K562 (cell line): ENCODE results near the gene RALGPS1. TPM values are rescaled to one million over a fixed set of nuclear protein-coding genes. Genes with fewer than 3 reads are reported as not detected.

ENCODE experiments used
- CCNT2 ChIP-seq: IDR thresholded peaks from 2 replicates; pipeline ENCODE4 v1.6.1; 2011; ENCODE audit warnings: borderline replicate concordance, low read depth, mild to moderate bottlenecking, moderate library complexity, mixed read lengths, low read length; ENCODE audit not compliant: insufficient read length; ENCODE audit errors: extremely low read depth
- CTCFL ChIP-seq: IDR thresholded peaks from 2 replicates; pipeline ENCODE4 v1.6.1; 2011; ENCODE audit warnings: borderline replicate concordance, low read depth, mild to moderate bottlenecking, moderate library complexity, low read length; ENCODE audit not compliant: insufficient read depth, poor library complexity, severe bottlenecking
- HSF4 ChIP-seq: fragments of 250-450 bp; sonication (Bioruptor Pico); IDR thresholded peaks from 2 replicates; pipeline ENCODE4 v2.1.2; 2022; ENCODE audit warnings: mild to moderate bottlenecking, moderate library complexity, borderline replicate concordance
- MEIS2 ChIP-seq: fragments of 450-650 bp; IDR thresholded peaks from 2 replicates; pipeline ENCODE4 v1.6.1; 2014; ENCODE audit warnings: mild to moderate bottlenecking; ENCODE audit not compliant: partially characterized antibody
- MYC ChIP-seq, 2 experiments: fragments of 250-450 bp in 1 of 2; sonication (Bioruptor Pico) in 1 of 2; IDR thresholded peaks; 2 replicates each; pipeline versions ENCODE4 v1.5.1 to v1.6.1; 2012 to 2021; ENCODE audit warnings: low read depth in 2 of 2, borderline replicate concordance in 1 of 2, improper control_type of control experiment in 1 of 2, low read length in 1 of 2, mild to moderate bottlenecking in 1 of 2, moderate library complexity in 1 of 2
- NFE2 ChIP-seq: IDR thresholded peaks from 2 replicates; pipeline ENCODE4 v1.6.1; 2014; ENCODE audit warnings: antibody characterized with exemption, low read depth
- NR2C1 ChIP-seq, 2 experiments: fragments of 450-650 bp; IDR thresholded peaks; 2 replicates each; pipeline ENCODE4 v1.6.1; 2017; ENCODE audit warnings: mild to moderate bottlenecking in 2 of 2, antibody characterized with exemption in 1 of 2, inconsistent platforms in 1 of 2, missing compliant biosample characterization in 1 of 2, missing genetic modification characterization in 1 of 2
- OTX1 ChIP-seq: fragments of 450-650 bp; formaldehyde crosslinking; IDR thresholded peaks from 2 replicates; pipeline ENCODE4 v1.4.0; 2022; ENCODE audit warnings: mild to moderate bottlenecking
- SMAD1 ChIP-seq: fragments of 150-350 bp; IDR thresholded peaks from 2 replicates; pipeline ENCODE4 v1.6.1; 2014; ENCODE audit warnings: low read length, low read depth; ENCODE audit not compliant: partially characterized antibody
- SUPT5H ChIP-seq: fragments of 450-650 bp; IDR thresholded peaks from 2 replicates; pipeline ENCODE4 v1.6.1; 2016
- TGIF2 ChIP-seq: sonication (generic); formaldehyde crosslinking; IDR thresholded peaks from 2 replicates; pipeline ENCODE4 v1.8.1; 2022; ENCODE audit warnings: mild to moderate bottlenecking, missing genetic modification reagents, moderate library complexity
- USF2 ChIP-seq: sonication (generic); formaldehyde crosslinking; IDR thresholded peaks from 2 replicates; pipeline ENCODE4 v1.5.0; 2020; ENCODE audit warnings: missing genetic modification reagents
- XRCC4 ChIP-seq: IDR thresholded peaks from one replicate; pipeline ENCODE4 v1.6.1; 2011; ENCODE audit not compliant: insufficient read depth, insufficient read length; ENCODE audit errors: extremely low read depth
- ZBTB7A ChIP-seq: IDR thresholded peaks from 2 replicates; pipeline ENCODE4 v1.6.1; 2011; ENCODE audit warnings: low read depth, mild to moderate bottlenecking, low read length, moderate library complexity, borderline replicate concordance; ENCODE audit not compliant: control insufficient read depth
- ZNF12 ChIP-seq: sonication (generic); formaldehyde crosslinking; IDR thresholded peaks from 2 replicates; pipeline ENCODE4 v1.4.0; 2020; ENCODE audit warnings: mild to moderate bottlenecking, missing genetic modification reagents
- ZNF274 ChIP-seq: IDR thresholded peaks from 2 replicates; pipeline ENCODE4 v1.6.1; 2011; ENCODE audit warnings: low read depth, mild to moderate bottlenecking, low read length, moderate library complexity, borderline replicate concordance
- ZNF589 ChIP-seq: fragments of 200-800 bp; sonication (Bioruptor generic); IDR thresholded peaks from 2 replicates; pipeline ENCODE4 v1.6.1; 2016; ENCODE audit warnings: low read depth, missing genetic modification characterization, missing compliant biosample characterization
- polyA plus RNA-seq, 8 experiments: library from polyadenylated mRNA; depleted of rRNA in 4 of 8; stranded (reverse) in 5 of 8; unstranded in 3 of 8; fragments of >200 nt; fragmentation: Nextera tagmentation in 2 of 8; fragmentation: Illumina TruSeq in 1 of 8; extraction: Ambion mirVana in 2 of 8; extraction: Trizol in 1 of 8; gene quantifications; 2 replicates each; pipeline versions ENCODE4 v1.2.1 to v1.2.3, GENCODE V29; 2011 to 2014; ENCODE audit warnings: inconsistent platforms in 1 of 8, missing spikeins in 1 of 8
- total RNA-seq, 7 experiments: library from RNA; depleted of rRNA in 6 of 7; stranded (reverse); fragments of >200 nt in 6 of 7; fragmentation: Illumina TruSeq in 2 of 7; extraction: Trizol in 2 of 7; gene quantifications; 2 replicates each; pipeline versions ENCODE4 v1.2.1 to v1.2.3, GENCODE V29; 2011 to 2021; ENCODE audit warnings: low replicate concordance in 1 of 7

RALGPS1 gene
- total and polyA plus RNA-seq, 9 of the 15 experiments (the other 6 are each of a cell fraction or from before 2014, with no cell fraction given) = 0.04 to 2.6 (median 1.5) TPM

- TF ChIP-seq MYC (IDR thresholded peaks at IDR 0.05; ENCODE audit: low read depth, low read length) (0 out of 2 replicates have a peak, but pooled peaks have one; percentile 33), MYC (CRISPR knock-in tag; IDR thresholded peaks at IDR 0.05; ENCODE audit: borderline replicate concordance, low read depth) (no peak), HSF4 (CRISPR knock-in tag) (no peak), ZNF274 (no peak), ZNF589 (CRISPR knock-in tag) (no peak), ZNF12 (CRISPR knock-in tag) (no peak), SUPT5H (no peak), NR2C1 (IDR thresholded peaks at IDR 0.05) (no peak), NR2C1 (tag; IDR thresholded peaks at IDR 0.05) (peak; percentile 68), ZBTB7A (no peak), SMAD1 (no peak), CTCFL (no peak), XRCC4 (no peak), USF2 (CRISPR knock-in tag) (no peak), TGIF2 (CRISPR knock-in tag) (no peak), CCNT2 (peak; percentile 50), NFE2 (no peak), OTX1 (CRISPR knock-in tag) (no peak), MEIS2 (peak; percentile 84)
Observed at GRCh38 chr9:126984969-126985368, 70.4 kb downstream of the RALGPS1 start (continued).
